Medulla oblongata (tissue), 1 donor: Measurements from ENCODE around the gene BAHCC1.

ENCODE experiments used
- DNase-seq: peaks from one replicate; pipeline ENCODE4 v3.0.0-alpha.2; 2015; ENCODE audit errors: extremely low spot score

Gene BAHCC1

GRCh38 chr17:81443269-81443668 lies 48.0 kb downstream of the BAHCC1 start:
- DNase-seq, result no peak

- DNase-seq, result no peak
Observed at GRCh38 chr17:81444610-81445339, 49.5 kb downstream of the BAHCC1 start.

GRCh38 chr17:81445642-81446503 lies 50.6 kb downstream of the BAHCC1 start:
- no peak for DNase-seq

- DNase-seq, result no peak
Observed at GRCh38 chr17:81447331-81447933, 52.2 kb downstream of the BAHCC1 start.

GRCh38 chr17:81448442-81448841 lies 53.2 kb downstream of the BAHCC1 start:
- DNase-seq, result no peak

- DNase-seq, result no peak
Observed at GRCh38 chr17:81448950-81449349, 53.7 kb downstream of the BAHCC1 start.

- no peak for DNase-seq
Observed at GRCh38 chr17:81449351-81449750, 54.1 kb downstream of the BAHCC1 start.

- no peak for DNase-seq
Observed at GRCh38 chr17:81451823-81452222, 56.6 kb downstream of the BAHCC1 start.

- DNase-seq, result no peak
Observed at GRCh38 chr17:81452551-81452950, 57.3 kb downstream of the BAHCC1 start.

GRCh38 chr17:81453076-81453475 lies 57.8 kb downstream of the BAHCC1 start:
- no peak for DNase-seq

GRCh38 chr17:81453712-81454111 lies 58.5 kb downstream of the BAHCC1 start:
- DNase-seq, result no peak

- DNase-seq, result no peak
Observed at GRCh38 chr17:81454473-81454872, 59.2 kb downstream of the BAHCC1 start.

- DNase-seq, result no peak
Observed at GRCh38 chr17:81455387-81455786, 60.1 kb downstream of the BAHCC1 start.

- no peak for DNase-seq
Observed at GRCh38 chr17:81456091-81456490, 60.8 kb downstream of the BAHCC1 start.

GRCh38 chr17:81456798-81457197 lies 61.5 kb downstream of the BAHCC1 start:
- DNase-seq, result no peak

GRCh38 chr17:81457401-81457800 lies 62.1 kb downstream of the BAHCC1 start:
- DNase-seq, result no peak

- no peak for DNase-seq
Observed at GRCh38 chr17:81457917-81458555, 62.8 kb downstream of the BAHCC1 start.

GRCh38 chr17:81458628-81459027 lies 63.4 kb downstream of the BAHCC1 start:
- DNase-seq, result no peak

- no peak for DNase-seq
Observed at GRCh38 chr17:81459224-81459623, 64.0 kb downstream of the BAHCC1 start.

- DNase-seq, result no peak
Observed at GRCh38 chr17:81459864-81460263, 64.6 kb downstream of the BAHCC1 start.

GRCh38 chr17:81460856-81461460 lies 65.7 kb downstream of the BAHCC1 start:
- no peak for DNase-seq
